ENCODE data around the gene LRCH2.
"Not testable (repeated sequence)": the region's sequence is repeated elsewhere in the genome, so short reads cannot be mapped to it uniquely, and the experiment has no call there.

Gene LRCH2

GRCh38 chrX:115209547-115209946, 24.3 kb downstream of the LRCH2 start:
- DNase-seq (ENCODE audit: low read depth in 1 of 2, low spot score in 1 of 2): not testable (repeated sequence)

GRCh38 chrX:115204040-115204439, 29.9 kb downstream of the LRCH2 start:
- DNase-seq (ENCODE audit: low read depth in 1 of 2, low spot score in 1 of 2): no peak

- DNase-seq (ENCODE audit: low read depth in 1 of 2, low spot score in 1 of 2): no peak
Observed at GRCh38 chrX:115192244-115192700, 41.6 kb downstream of the LRCH2 start.

- DNase-seq (ENCODE audit: low read depth in 1 of 2, low spot score in 1 of 2): no peak
Observed at GRCh38 chrX:115191490-115192243, 42.2 kb downstream of the LRCH2 start.

- DNase-seq (ENCODE audit: low read depth in 1 of 2, low spot score in 1 of 2): no peak
Observed at GRCh38 chrX:115190636-115191489, 43.0 kb downstream of the LRCH2 start.

- DNase-seq (ENCODE audit: low read depth in 1 of 2, low spot score in 1 of 2): no peak
Observed at GRCh38 chrX:115189646-115190635, 44.0 kb downstream of the LRCH2 start.

- no peak for DNase-seq (ENCODE audit: low read depth in 1 of 2, low spot score in 1 of 2)
Observed at GRCh38 chrX:115189110-115189509, 44.8 kb downstream of the LRCH2 start, which contains the start of gene RBMXL3. RBMXL3 (plus strand) TSS chrX:115189410; CDS start chrX:115189442, 32 bp downstream.

- no peak for DNase-seq (ENCODE audit: low read depth in 1 of 2, low spot score in 1 of 2)
Observed at GRCh38 chrX:115183980-115184379, 49.9 kb downstream of the LRCH2 start.

- DNase-seq (ENCODE audit: low read depth in 1 of 2, low spot score in 1 of 2): no peak
Observed at GRCh38 chrX:115178473-115178872, 55.4 kb downstream of the LRCH2 start.

- DNase-seq (ENCODE audit: low read depth in 1 of 2, low spot score in 1 of 2): no peak
Observed at GRCh38 chrX:115177932-115178331, 56.0 kb downstream of the LRCH2 start.

GRCh38 chrX:115174548-115174947, 59.3 kb downstream of the LRCH2 start:
- no peak for DNase-seq (ENCODE audit: low read depth in 1 of 2, low spot score in 1 of 2)

- no peak for DNase-seq (ENCODE audit: low read depth in 1 of 2, low spot score in 1 of 2)
Observed at GRCh38 chrX:115173181-115173580, 60.7 kb downstream of the LRCH2 start.

- DNase-seq (ENCODE audit: low read depth in 1 of 2, low spot score in 1 of 2): no peak
Observed at GRCh38 chrX:115147220-115147619, 86.7 kb downstream of the LRCH2 start.

GRCh38 chrX:115142057-115142456, 91.8 kb downstream of the LRCH2 start:
- no peak for DNase-seq (ENCODE audit: low read depth in 1 of 2, low spot score in 1 of 2)

- no peak for DNase-seq (ENCODE audit: low read depth in 1 of 2, low spot score in 1 of 2)
Observed at GRCh38 chrX:115138040-115138439, 95.9 kb downstream of the LRCH2 start.

- no peak for DNase-seq (ENCODE audit: low read depth in 1 of 2, low spot score in 1 of 2)
Observed at GRCh38 chrX:115134382-115134781, 99.5 kb downstream of the LRCH2 start.

- DNase-seq (ENCODE audit: low read depth in 1 of 2, low spot score in 1 of 2): no peak
Observed at GRCh38 chrX:115112411-115112810, 121.5 kb downstream of the LRCH2 start.

GRCh38 chrX:115098897-115099296, 135.0 kb downstream of the LRCH2 start:
- DNase-seq (ENCODE audit: low read depth in 1 of 2, low spot score in 1 of 2): no peak

- no peak for DNase-seq (ENCODE audit: low read depth in 1 of 2, low spot score in 1 of 2)
Observed at GRCh38 chrX:115093191-115093590, 140.7 kb downstream of the LRCH2 start.

GRCh38 chrX:115089419-115089818, 144.5 kb downstream of the LRCH2 start:
- DNase-seq (ENCODE audit: low read depth in 1 of 2, low spot score in 1 of 2): no peak

GRCh38 chrX:115068896-115069295, 165.0 kb downstream of the LRCH2 start:
- no peak for DNase-seq (ENCODE audit: low read depth in 1 of 2, low spot score in 1 of 2)

Measured in activated T-helper 1 cell treated with anti-CD3 and anti-CD28 coated beads, Interleukin-2, amount 50 U/mL, for 16 hours (primary cell).